ENCODE measurements around the gene SNUPN. TPM values are rescaled to one million over a fixed set of nuclear protein-coding genes. Genes with fewer than 3 reads are reported as not detected.
A peak's percentile ranks its signal among the peaks of the same experiment; 100 is the strongest.

The SNUPN gene
- total and polyA plus RNA-seq, 2 experiments from 2014 or later = 25.2 to 28.8 TPM

DNA sequence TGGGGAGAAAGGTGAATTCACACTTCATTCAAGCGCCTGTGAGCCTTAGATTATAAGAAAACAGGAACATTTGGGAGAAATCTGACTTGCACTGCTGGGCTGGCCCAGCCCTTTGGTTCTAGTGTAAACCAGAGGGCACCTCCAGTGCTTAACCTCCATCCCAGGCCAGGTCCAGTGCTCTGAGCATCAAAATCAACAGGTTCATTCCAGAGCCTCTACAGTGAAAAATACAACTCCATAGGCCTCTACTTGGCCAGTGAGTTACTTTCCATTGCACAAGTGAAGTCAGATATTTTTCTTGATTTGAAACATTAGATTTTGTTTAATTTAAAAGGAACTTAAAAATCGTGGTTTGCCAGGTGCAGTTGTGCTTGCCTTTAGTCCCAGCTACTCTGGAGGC, 3.0 kb downstream of the SNUPN start:
- WGBS (ENCODE audit: low lambda C conversion rate, missing lambda C conversion rate) = 84% methylated on average over 2 of the region's 2 CpGs
- Histone ChIP-seq H3K36me3 (replicated peaks; ENCODE audit: insufficient read depth, low read depth) (no peaks in the 10 kb centered on the region), H4K20me1 (ENCODE audit: insufficient read depth, poor library complexity, severe bottlenecking) (no peaks in the 10 kb centered on the region), H3K79me2 (peaks cover 3% of the 10 kb centered on the region), H3K4me2 (no peak overlapping the region), H3K9me2 (replicated peaks; ENCODE audit: insufficient read depth) (no peaks in the 10 kb centered on the region), H3K27ac (no peak overlapping the region), H2AFZ (no peak overlapping the region), H3K27me3 (no peaks in the 10 kb centered on the region), H3K4me3 (no peak overlapping the region), H3K4me1 (ENCODE audit: insufficient read depth) (no peaks in the 10 kb centered on the region), H3K9me3 (ENCODE audit: low read depth) (no peaks in the 10 kb centered on the region)
- TF ChIP-seq EZH2 (IDR thresholded peaks at IDR 0.05; ENCODE audit: borderline replicate concordance) (no peak), EZH2phosphoT487 (IDR thresholded peaks at IDR 0.05; ENCODE audit: low read depth, severe bottlenecking, unreplicated experiment) (no peak)
- TF ChIP-seq, protein P1, sequence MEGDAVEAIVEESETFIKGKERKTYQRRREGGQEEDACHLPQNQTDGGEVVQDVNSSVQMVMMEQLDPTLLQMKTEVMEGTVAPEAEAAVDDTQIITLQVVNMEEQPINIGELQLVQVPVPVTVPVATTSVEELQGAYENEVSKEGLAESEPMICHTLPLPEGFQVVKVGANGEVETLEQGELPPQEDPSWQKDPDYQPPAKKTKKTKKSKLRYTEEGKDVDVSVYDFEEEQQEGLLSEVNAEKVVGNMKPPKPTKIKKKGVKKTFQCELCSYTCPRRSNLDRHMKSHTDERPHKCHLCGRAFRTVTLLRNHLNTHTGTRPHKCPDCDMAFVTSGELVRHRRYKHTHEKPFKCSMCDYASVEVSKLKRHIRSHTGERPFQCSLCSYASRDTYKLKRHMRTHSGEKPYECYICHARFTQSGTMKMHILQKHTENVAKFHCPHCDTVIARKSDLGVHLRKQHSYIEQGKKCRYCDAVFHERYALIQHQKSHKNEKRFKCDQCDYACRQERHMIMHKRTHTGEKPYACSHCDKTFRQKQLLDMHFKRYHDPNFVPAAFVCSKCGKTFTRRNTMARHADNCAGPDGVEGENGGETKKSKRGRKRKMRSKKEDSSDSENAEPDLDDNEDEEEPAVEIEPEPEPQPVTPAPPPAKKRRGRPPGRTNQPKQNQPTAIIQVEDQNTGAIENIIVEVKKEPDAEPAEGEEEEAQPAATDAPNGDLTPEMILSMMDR (IDR thresholded peaks at IDR 0.05; ENCODE audit: poor library complexity) = no peak
- DNase-seq (ENCODE audit: low spot score) = no peak

DNA sequence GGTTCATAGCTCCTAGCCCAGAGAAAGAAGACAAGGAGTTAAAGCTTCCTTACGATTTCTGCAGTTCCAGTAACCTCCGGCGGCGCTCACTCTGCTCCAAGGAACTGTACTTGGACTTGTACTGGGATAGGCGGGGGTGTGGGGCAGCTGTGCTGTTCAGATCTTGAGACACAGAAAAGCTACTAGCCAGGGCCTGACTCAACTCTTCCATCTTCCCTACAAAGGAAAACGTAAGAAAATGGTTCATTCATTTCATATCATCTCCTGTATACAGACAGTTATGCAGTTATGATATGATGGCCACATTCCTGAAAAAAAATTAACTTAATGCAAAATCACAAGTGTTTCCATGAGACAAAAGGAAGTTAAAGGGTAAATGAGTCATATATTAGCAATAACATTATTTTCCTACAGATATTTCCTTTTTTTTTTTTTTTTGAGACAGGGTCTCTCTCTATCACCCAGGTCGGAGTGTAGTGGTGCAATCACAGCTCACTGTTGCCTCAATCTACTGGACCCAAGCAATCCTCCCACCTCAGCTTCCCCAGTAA, 4.6 kb downstream of the SNUPN start:
- Histone ChIP-seq H3K36me3 (replicated peaks; ENCODE audit: insufficient read depth, low read depth) (no peaks in the 10 kb centered on the region), H3K4me2 (peak overlapping the region; percentile 58), H3K27ac (peak overlapping the region; percentile 81), H3K9me3 (ENCODE audit: low read depth) (no peaks in the 10 kb centered on the region), H3K27me3 (no peaks in the 10 kb centered on the region), H3K4me1 (ENCODE audit: insufficient read depth) (no peaks in the 10 kb centered on the region), H2AFZ (no peak overlapping the region), H3K9me2 (replicated peaks; ENCODE audit: insufficient read depth) (no peaks in the 10 kb centered on the region), H3K4me3 (no peak overlapping the region), H3K79me2 (peaks cover 3% of the 10 kb centered on the region), H4K20me1 (ENCODE audit: insufficient read depth, poor library complexity, severe bottlenecking) (no peaks in the 10 kb centered on the region)
- WGBS (ENCODE audit: low lambda C conversion rate, missing lambda C conversion rate) = 80% methylated on average over 7 of the region's 7 CpGs
- TF ChIP-seq EZH2phosphoT487 (IDR thresholded peaks at IDR 0.05; ENCODE audit: low read depth, severe bottlenecking, unreplicated experiment) = no peak
- TF ChIP-seq EZH2 (IDR thresholded peaks at IDR 0.05; ENCODE audit: borderline replicate concordance) = no peak
- TF ChIP-seq, protein P1 (IDR thresholded peaks at IDR 0.05; ENCODE audit: poor library complexity) = no peak
- peak; percentile 72 for DNase-seq (ENCODE audit: low spot score)

DNA sequence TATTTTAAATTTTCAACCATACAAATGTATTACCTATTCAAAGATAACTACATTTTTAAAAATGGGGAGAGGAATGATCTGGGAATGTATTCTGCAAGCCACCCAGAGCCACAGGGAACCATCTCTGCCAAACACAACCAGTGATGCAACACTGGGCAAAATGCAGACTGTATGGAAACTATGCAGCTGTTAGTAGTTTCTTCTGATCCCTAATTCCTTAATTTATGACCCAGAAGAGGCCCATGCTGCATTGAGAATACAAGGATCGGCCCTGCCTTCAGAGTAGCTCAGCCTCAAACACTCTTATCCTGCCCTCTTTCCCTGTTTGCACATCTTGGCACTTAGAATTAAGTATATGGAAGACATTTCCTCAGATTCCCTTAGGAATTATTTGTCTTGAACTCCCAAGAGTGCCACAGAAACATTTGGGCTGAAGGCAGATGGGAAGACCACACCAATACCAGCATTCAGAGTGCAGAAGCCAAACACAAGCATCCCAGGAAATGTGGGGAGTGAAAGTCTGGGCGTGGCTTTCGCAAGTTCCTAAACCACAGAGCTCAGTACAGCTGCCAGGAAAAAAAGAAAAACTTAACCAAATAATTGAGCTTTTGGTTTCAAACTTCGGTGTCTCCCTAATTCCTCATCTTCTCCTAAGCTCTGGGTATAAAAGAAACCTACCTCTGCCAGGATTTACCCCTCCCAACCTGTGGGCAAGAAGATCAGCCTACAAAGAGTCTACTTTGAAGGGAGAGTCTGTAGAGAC, 5.3 kb downstream of the SNUPN start:
- Histone ChIP-seq H3K36me3 (replicated peaks; ENCODE audit: insufficient read depth, low read depth) (no peaks in the 10 kb centered on the region), H3K4me2 (peak overlapping the region; percentile 58), H3K27me3 (no peaks in the 10 kb centered on the region), H3K4me1 (ENCODE audit: insufficient read depth) (no peaks in the 10 kb centered on the region), H3K79me2 (peaks cover 3% of the 10 kb centered on the region), H3K4me3 (no peak overlapping the region), H4K20me1 (ENCODE audit: insufficient read depth, poor library complexity, severe bottlenecking) (no peaks in the 10 kb centered on the region), H3K27ac (peak overlapping the region; percentile 81), H3K9me3 (ENCODE audit: low read depth) (no peaks in the 10 kb centered on the region), H2AFZ (no peak overlapping the region), H3K9me2 (replicated peaks; ENCODE audit: insufficient read depth) (no peaks in the 10 kb centered on the region)
- 92% methylated on average over 4 of the region's 4 CpGs for WGBS (ENCODE audit: low lambda C conversion rate, missing lambda C conversion rate)
- no peak for TF ChIP-seq EZH2 (IDR thresholded peaks at IDR 0.05; ENCODE audit: borderline replicate concordance)
- TF ChIP-seq EZH2phosphoT487 (IDR thresholded peaks at IDR 0.05; ENCODE audit: low read depth, severe bottlenecking, unreplicated experiment) = no peak
- TF ChIP-seq, protein P1 (IDR thresholded peaks at IDR 0.05; ENCODE audit: poor library complexity) = no peak
- peak; percentile 16 for DNase-seq (ENCODE audit: low spot score)

All from hepatocyte (in vitro differentiated cells).